Sigmoid colon (tissue), 7 donors: ENCODE measurements around the gene ODF2. TPM values are rescaled to one million over a fixed set of nuclear protein-coding genes. Genes with fewer than 3 reads are reported as not detected.

Experiments used
- DNase-seq: peaks from one replicate; pipeline ENCODE4 v3.0.0-alpha.2; 2019
- H3K27ac ChIP-seq, 4 donors: fragments of 200-600 bp; sonication (generic); one replicate each; pipeline ENCODE4 v1.5.1; 2016 to 2019; ENCODE audit warnings: mild to moderate bottlenecking in 1 of 4
- H3K27me3 ChIP-seq, 3 donors: fragments of 200-600 bp; sonication (generic); one replicate each; pipeline ENCODE4 v1.5.1; 2019; ENCODE audit warnings: mild to moderate bottlenecking in 1 of 3
- H3K36me3 ChIP-seq, 4 donors: fragments of 200-600 bp; sonication (generic); one replicate each; pipeline ENCODE4 v1.5.1; 2016 to 2019
- H3K4me1 ChIP-seq, 4 donors: fragments of 200-600 bp; sonication (generic); one replicate each; pipeline ENCODE4 v1.5.1; 2017 to 2019
- H3K4me3 ChIP-seq, 4 donors: fragments of 200-600 bp; sonication (generic); one replicate each; pipeline ENCODE4 v1.5.1; 2017 to 2019; ENCODE audit warnings: mild to moderate bottlenecking in 2 of 4, moderate library complexity in 1 of 4
- H3K9me3 ChIP-seq, 4 donors: fragments of 200-600 bp in 3 of 4; sonication (generic) in 3 of 4; one replicate each; pipeline versions ENCODE4 v1.5.1 to v1.6.1; 2013 to 2019
- CTCF ChIP-seq, 4 experiments: fragments of 450-650 bp in 3 of 4; fragments of 200-600 bp in 1 of 4; IDR thresholded peaks; one replicate each; pipeline ENCODE4 v1.5.1; 2016 to 2019; ENCODE audit warnings: antibody characterized with exemption in 4 of 4, mild to moderate bottlenecking in 3 of 4, moderate library complexity in 2 of 4
- EP300 ChIP-seq, 4 donors: sonication (generic); formaldehyde crosslinking; IDR thresholded peaks; one replicate each; pipeline ENCODE4 v1.6.1; 2017; ENCODE audit warnings: antibody characterized with exemption in 4 of 4
- POLR2A ChIP-seq, 2 donors: fragments of 450-650 bp; IDR thresholded peaks; one replicate each; pipeline ENCODE4 v1.6.1; 2016; ENCODE audit warnings: antibody characterized with exemption in 2 of 2, mild to moderate bottlenecking in 2 of 2, moderate library complexity in 2 of 2
- POLR2AphosphoS5 ChIP-seq, 4 donors: sonication (generic); formaldehyde crosslinking; IDR thresholded peaks; one replicate each; pipeline ENCODE4 v1.6.1; 2017; ENCODE audit warnings: antibody characterized with exemption in 4 of 4
- WGBS, 2 donors: extraction: QIAGEN DNeasy Blood & Tissue Kit; methylation state at CpG; one replicate each; pipeline ENCODE4 v1.1.7; 2013; 5-methylcytosine and 5-hydroxymethylcytosine counted together
- intact Hi-C: fragments of 100-400 bp; cut with DNase I; formaldehyde crosslinking; loops from one replicate; pipeline ENCODE4 v1.15.1; 2023
- polyA plus RNA-seq, 3 donors: library from polyadenylated mRNA; stranded (reverse); fragments of 200-250 nt; gene quantifications; one replicate each; pipeline ENCODE4 v1.2.3, GENCODE V29; 2013
- total RNA-seq, 4 donors: library from RNA; depleted of rRNA; stranded (reverse); fragments of >200 nt; gene quantifications; one replicate each; pipeline ENCODE4 v1.1.0, GENCODE V29; 2016
- donor health status: healthy with polysubstance abuse.
- donor health status: Bipolar disorder and iron deficiency.
- donor health status: healthy.

The ODF2 gene
- total and polyA plus RNA-seq, 7 donors: 4.6 to 28.2 (median 14.0) TPM

GRCh38 chr9:128415281-128415680 is 40.5 kb upstream of the ODF2 start:
- Histone ChIP-seq H3K36me3 (no peaks in the 10 kb centered on the region), H3K27ac (no peak overlapping the region), H3K4me1 (peaks cover 0 to 15% (median 14%) of the 10 kb centered on the region in 4 donors), H3K9me3 (no peaks in the 10 kb centered on the region), H3K4me3 (no peak overlapping the region), H3K27me3 (peaks cover 0 to 34% (median 4%) of the 10 kb centered on the region in 3 donors)
- no peak for DNase-seq
- intact Hi-C loops: no loop called here
- WGBS, 2 donors: 27 to 64% methylated on average over 2 of the region's 2 CpGs
- TF ChIP-seq POLR2AphosphoS5 (IDR thresholded peaks at IDR 0.05) (no peak), POLR2A (IDR thresholded peaks at IDR 0.05) (no peak), CTCF (IDR thresholded peaks at IDR 0.05) (no peak), EP300 (IDR thresholded peaks at IDR 0.05) (no peak)

GRCh38 chr9:128416014-128416413 is 39.8 kb upstream of the ODF2 start:
- intact Hi-C loops: no loop called here
- peaks cover 0 to 34% (median 4%) of the 10 kb centered on the region in 3 donors for H3K27me3 ChIP-seq
- no peaks in the 10 kb centered on the region for H3K36me3 ChIP-seq
- peaks cover 0 to 18% (median 16%) of the 10 kb centered on the region in 4 donors for H3K4me1 ChIP-seq
- no peaks in the 10 kb centered on the region for H3K9me3 ChIP-seq
- WGBS, 2 donors: 27 to 54% methylated on average over 6 of the region's 6 CpGs
- no peak overlapping the region for H3K27ac ChIP-seq
- DNase-seq: no peak
- no peak overlapping the region for H3K4me3 ChIP-seq
- no peak for TF ChIP-seq POLR2A (IDR thresholded peaks at IDR 0.05)
- no peak for TF ChIP-seq POLR2AphosphoS5 (IDR thresholded peaks at IDR 0.05)
- no peak for TF ChIP-seq EP300 (IDR thresholded peaks at IDR 0.05)
- no peak for TF ChIP-seq CTCF (IDR thresholded peaks at IDR 0.05)

- H3K4me1 ChIP-seq: peaks cover 0 to 23% (median 21%) of the 10 kb centered on the region in 4 donors
- intact Hi-C loops: no loop called here
- DNase-seq: no peak
- peaks cover 0 to 34% (median 4%) of the 10 kb centered on the region in 3 donors for H3K27me3 ChIP-seq
- 47 to 54% methylated on average over 6 of the region's 6 CpGs for WGBS, 2 donors
- no peak overlapping the region for H3K27ac ChIP-seq
- no peak overlapping the region for H3K4me3 ChIP-seq
- H3K36me3 ChIP-seq: no peaks in the 10 kb centered on the region
- H3K9me3 ChIP-seq: no peaks in the 10 kb centered on the region
- TF ChIP-seq EP300 (IDR thresholded peaks at IDR 0.05) (no peak), CTCF (IDR thresholded peaks at IDR 0.05) (no peak), POLR2A (IDR thresholded peaks at IDR 0.05) (no peak), POLR2AphosphoS5 (IDR thresholded peaks at IDR 0.05) (no peak)
These were observed 39.3 kb upstream of the ODF2 start for GRCh38 chr9:128416432-128417019.

DNA sequence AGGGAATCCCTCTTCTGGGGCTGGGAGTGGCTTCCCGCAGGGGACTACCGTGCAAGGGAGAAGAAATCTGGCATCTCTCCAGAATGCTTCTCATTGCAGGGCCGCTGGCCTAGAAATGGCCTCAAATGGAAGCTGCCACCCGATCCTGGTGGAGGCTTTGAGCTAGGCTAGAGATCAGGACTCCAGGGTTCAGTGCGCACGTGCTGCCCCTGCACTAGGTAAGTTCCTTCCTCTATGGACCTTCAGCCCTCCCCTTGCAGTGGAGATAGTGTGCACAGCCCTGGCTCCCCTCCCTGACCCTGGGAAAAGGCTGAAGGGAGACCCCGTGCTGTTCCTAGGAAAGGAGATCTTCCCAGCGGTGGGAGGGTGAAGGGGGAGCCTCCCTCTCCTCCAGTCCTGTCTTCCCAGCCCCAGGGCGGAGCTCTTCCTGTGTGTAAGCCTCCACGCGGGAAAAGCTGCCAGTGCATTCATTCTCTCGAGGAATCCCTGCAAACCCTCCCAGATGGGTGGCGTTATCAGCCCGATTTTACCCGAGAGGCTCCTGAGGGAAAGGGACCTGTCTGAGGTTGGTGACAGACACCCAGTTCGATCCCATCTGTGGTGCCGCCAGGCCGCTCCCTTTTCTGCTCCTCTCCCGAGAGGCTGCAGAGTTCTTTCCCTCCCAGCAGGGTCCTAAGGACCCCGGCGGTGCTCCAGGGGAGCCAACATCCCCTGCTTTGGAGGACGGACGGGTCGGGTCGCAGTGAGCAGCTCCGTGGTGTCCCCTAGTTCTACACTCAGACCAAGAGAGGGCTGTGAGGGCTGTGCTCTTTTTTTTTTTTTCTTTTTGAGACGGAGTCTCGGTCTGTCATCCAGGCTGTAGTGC is 36.5 kb upstream of the ODF2 start:
- WGBS, 2 donors: 5 to 11% methylated on average over 28 of the region's 28 CpGs
- Histone ChIP-seq H3K36me3 (peaks cover 0 to 5% (median 1%) of the 10 kb centered on the region in 4 donors), H3K27me3 (peaks cover 0 to 16% (median 0%) of the 10 kb centered on the region in 3 donors), H3K4me1 (peaks cover 0 to 27% (median 24%) of the 10 kb centered on the region in 4 donors), H3K9me3 (no peaks in the 10 kb centered on the region), H3K4me3 (peak overlapping the region; percentile 74 to 100 (median 94)), H3K27ac (peak overlapping the region; percentile 75 to 92 (median 86))
- TF ChIP-seq POLR2A (IDR thresholded peaks at IDR 0.05): no peak
- TF ChIP-seq CTCF (IDR thresholded peaks at IDR 0.05): no peak
- TF ChIP-seq EP300 (IDR thresholded peaks at IDR 0.05): no peak
- no peak for TF ChIP-seq POLR2AphosphoS5 (IDR thresholded peaks at IDR 0.05)
- intact Hi-C loops: no loop called here
- DNase-seq: no peak
